Activated CD4-positive, alpha-beta T cell treated with anti-CD3 and anti-CD28 coated beads for 36 hours (primary cell): ENCODE measurements around the gene CCDC57. TPM values are rescaled to one million over a fixed set of nuclear protein-coding genes. Genes with fewer than 3 reads are reported as not detected.

ENCODE experiments used
- ATAC-seq: fragments of 200-7000 bp; cut with Tn5 transposase; one replicate; pipeline ENCODE4 v1.10.0; 2021; ENCODE audit warnings: mild to moderate bottlenecking, moderate library complexity
- CTCF ChIA-PET: fragments of 350-600 bp; sonication (Branson Sonifier 250); formaldehyde crosslinking; loops from one replicate; lab custom pipeline; 2021; ENCODE audit warnings: antibody characterized with exemption; lab: Charles Lee
- POLR2A ChIA-PET: fragments of 350-600 bp; sonication (Branson Sonifier 250); formaldehyde crosslinking; loops from one replicate; lab custom pipeline; 2021; ENCODE audit warnings: antibody characterized with exemption, inconsistent platforms; lab: Charles Lee
- DNase-seq: peaks from one replicate; pipeline ENCODE4 v3.0.0-alpha.2; 2020
- H3K27ac Mint-ChIP-seq: one replicate; pipeline ENCODE4 v1.8.0; 2021; ENCODE audit warnings: mixed read lengths
- H3K27me3 Mint-ChIP-seq: one replicate; pipeline ENCODE4 v1.8.0; 2021; ENCODE audit warnings: mixed read lengths
- H3K36me3 Mint-ChIP-seq: one replicate; pipeline ENCODE4 v1.8.0; 2021; ENCODE audit warnings: low read depth, mixed read lengths
- H3K4me1 Mint-ChIP-seq: one replicate; pipeline ENCODE4 v1.8.0; 2021; ENCODE audit warnings: mixed read lengths
- H3K4me3 Mint-ChIP-seq: one replicate; pipeline ENCODE4 v1.8.0; 2021; ENCODE audit warnings: mild to moderate bottlenecking, moderate library complexity, mixed read lengths
- H3K9me3 Mint-ChIP-seq: one replicate; pipeline ENCODE4 v1.8.0; 2021; ENCODE audit warnings: low read depth, mixed read lengths
- intact Hi-C, 2 experiments: fragments of 100-400 bp; cut with DNase I in 1 of 2; cut with micrococcal nuclease in 1 of 2; formaldehyde crosslinking; loops; one replicate each; pipeline versions ENCODE4 v1.14.2 to v1.15.1; 2022 to 2024; cut with DNase I, micrococcal nuclease
- microRNA-seq: library from miRNA; unstranded; fragments of <30 nt; microRNA quantifications from one replicate; pipeline ENCODE4 v1.2.0, GENCODE V29; 2021; ENCODE audit warnings: borderline replicate concordance
- total RNA-seq, 2 experiments: library from RNA; stranded (reverse); gene quantifications; one replicate each; pipeline ENCODE4 v1.2.3, GENCODE V29; 2021

Gene CCDC57
- total RNA-seq, 2 experiments from 2014 or later, result 41.6 to 43.8 TPM

DNA sequence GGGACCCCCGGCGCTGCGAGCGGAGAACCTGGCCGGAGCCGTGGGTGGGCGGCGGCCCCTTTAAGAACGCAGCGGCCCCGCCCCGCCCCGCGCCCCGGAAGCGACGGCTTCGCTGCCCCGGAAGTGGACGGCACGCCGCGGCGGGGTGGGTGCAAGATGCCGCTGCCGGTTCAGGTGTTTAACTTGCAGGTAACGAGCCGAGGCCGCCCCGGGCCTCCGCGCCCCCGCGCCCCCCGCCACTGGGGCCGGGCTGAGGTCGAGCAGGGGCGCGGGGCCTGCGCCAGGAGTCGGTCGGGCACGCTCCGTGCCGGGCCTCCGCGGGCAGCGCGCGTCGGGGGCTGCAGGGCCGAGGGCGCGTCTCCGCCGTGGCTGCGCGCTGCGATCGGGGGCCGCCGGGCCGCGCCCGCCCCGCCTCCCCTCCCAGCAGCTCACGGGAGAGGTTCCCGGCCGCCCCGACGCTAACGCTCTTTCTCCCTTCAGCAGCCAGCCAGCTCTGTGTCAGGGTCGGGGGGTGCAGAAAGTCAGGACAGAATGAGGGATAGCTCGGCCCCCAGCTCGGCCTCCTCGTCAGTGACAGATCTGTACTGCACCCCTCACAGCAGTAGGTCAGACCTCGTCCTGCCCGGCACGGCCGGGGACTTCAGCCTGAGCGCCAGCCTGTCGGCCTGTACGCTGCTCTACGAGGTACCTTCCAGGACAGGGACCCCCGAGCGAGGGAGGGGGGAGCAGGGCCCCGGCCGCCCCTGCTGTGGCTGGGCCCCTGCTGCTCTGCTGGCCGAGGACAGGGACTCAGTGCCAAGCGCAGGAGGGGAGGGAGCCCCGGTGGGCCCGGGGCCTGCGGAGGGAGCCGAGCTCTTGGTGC is 160.6 kb downstream of the CCDC57 start, which contains the start of the genes GPS1 and RFNG:
Gene GPS1, plus strand, starts transcription at position 123 of the 862 bp plus-strand sequence. Its CDS starts 34 bp downstream, at position 157.
Gene RFNG, minus strand, starts transcription at position 36 of the 862 bp plus-strand sequence. CDS start 45 bp downstream, outside the sequence.
- H3K4me1 Mint-ChIP-seq, result peaks cover 21% of the 10 kb centered on the region

More for the DNA sequence above, 160.6 kb downstream of the CCDC57 start, which contains the start of the genes GPS1 and RFNG:
- ATAC-seq (peak; percentile 91), DNase-seq (peak; percentile 90)
- H3K27ac Mint-ChIP-seq, result peak within 1 kb of the TSS; percentile 73
- H3K4me3 Mint-ChIP-seq, result peak within 1 kb of the TSS; percentile 82
- no peaks in the 10 kb centered on the region for H3K9me3 Mint-ChIP-seq
- peaks cover 9% of the 10 kb centered on the region for H3K36me3 Mint-ChIP-seq
- POLR2A ChIA-PET, result interaction anchor here (0.7 to 1.4 kb wide), 2 partner anchors 46 to 200 kb away, joined by 3 to 5 read pairs; partner anchors contain the start of gene FASN
- CTCF ChIA-PET, result no interaction called here
- intact Hi-C loops, result loop anchor here (1.0 to 2.0 kb wide), 5 partner anchors 13 to 46 kb away; partner anchors contain the start of genes DCXR (in 1 of the 2), DUS1L (in 1 of the 2), FASN (in 1 of the 2) and LRRC45 (in 1 of the 2)
- no peaks in the 10 kb centered on the region for H3K27me3 Mint-ChIP-seq

Small RNA genes within 50 kb of the gene (microRNA-seq; reads per million reads assigned to microRNA genes)
- gene MIR6787, result not detected

Other genes with a start within 250 kb of the CCDC57 start
- 10 to 100 TPM; 23.3 to 26.5 TPM for gene ASPSCR1, start 235.2 kb downstream of the CCDC57 start, total RNA-seq
- gene CENPX, start 190.0 kb downstream of the CCDC57 start, total RNA-seq, result 10 to 100 TPM; 77.5 to 84.1 TPM
- 10 to 100 TPM; 17.6 to 20.6 TPM for gene LRRC45, start 189.5 kb downstream of the CCDC57 start, total RNA-seq
- 10 to 100 TPM in 1 of 2 experiments, 1 to 10 TPM in 1; 9.6 to 10.6 TPM for gene RAC3, start 181.2 kb downstream of the CCDC57 start, total RNA-seq
- 100 to 1,000 TPM; 105 to 166 TPM for gene DCXR, start 175.1 kb downstream of the CCDC57 start, total RNA-seq
- 10 to 100 TPM; 16.9 to 17.5 TPM for gene RFNG, start 161.0 kb downstream of the CCDC57 start, total RNA-seq
- gene GPS1, start 160.9 kb downstream of the CCDC57 start, total RNA-seq, result 10 to 100 TPM; 69.0 to 73.5 TPM
- gene DUS1L, start 147.0 kb downstream of the CCDC57 start, total RNA-seq, result 100 to 1,000 TPM; 119 to 124 TPM
- 100 to 1,000 TPM; 239 to 259 TPM for gene FASN, start 114.6 kb downstream of the CCDC57 start, total RNA-seq
- 100 to 1,000 TPM in 1 of 2 experiments, 10 to 100 TPM in 1; 93.2 to 157 TPM for gene SLC16A3, start 16.2 kb upstream of the CCDC57 start, total RNA-seq
- 100 to 1,000 TPM; 118 to 182 TPM for gene CSNK1D, start 60.9 kb upstream of the CCDC57 start, total RNA-seq
- gene CD7, start 104.8 kb upstream of the CCDC57 start, total RNA-seq, result 100 to 1,000 TPM; 614 to 725 TPM
- 10 to 100 TPM in 1 of 2 experiments, 1 to 10 TPM in 1; 9.0 to 10.9 TPM for gene SECTM1, start 120.9 kb upstream of the CCDC57 start, total RNA-seq
- gene TEX19, start 146.4 kb upstream of the CCDC57 start, total RNA-seq, result not detected
- not detected for gene UTS2R, start 158.9 kb upstream of the CCDC57 start, total RNA-seq
- gene HEXD, start 205.5 kb upstream of the CCDC57 start, total RNA-seq, result 10 to 100 TPM; 23.3 to 26.0 TPM
- gene OGFOD3, start 205.7 kb upstream of the CCDC57 start, total RNA-seq, result 10 to 100 TPM; 20.0 to 22.3 TPM
- 100 to 1,000 TPM; 286 to 329 TPM for gene CYBC1, start 237.9 kb upstream of the CCDC57 start, total RNA-seq
- 10 to 100 TPM; 65.4 to 85.9 TPM for gene NARF, start 245.9 kb upstream of the CCDC57 start, total RNA-seq